Cardiac fibroblast (primary cell): Measurements from ENCODE around the gene USB1.

Experiments used
- DNase-seq, 2 donors: peaks; one replicate each; pipeline versions ENCODE4 v3.0.0 to v3.0.0-alpha.2; 2010; ENCODE audit warnings: low read depth in 2 of 2
- H3K4me3 ChIP-seq, 2 donors: replicated peaks in 1 of 2; 1 replicate in 1 of 2; 2 replicates in 1 of 2; pipeline ENCODE4 v1.5.1; 2011; ENCODE audit warnings: low read depth in 2 of 2, low read length in 2 of 2, mild to moderate bottlenecking in 2 of 2, moderate library complexity in 1 of 2
- CTCF ChIP-seq: IDR thresholded peaks from one replicate; pipeline ENCODE4 v1.5.1; 2011; ENCODE audit warnings: low read depth, mild to moderate bottlenecking, low read length, inconsistent platforms

USB1 gene

GRCh38 chr16:57993897-57994296 is 7.3 kb upstream of the USB1 start:
- no peak overlapping the region for H3K4me3 ChIP-seq
- TF ChIP-seq CTCF, result no peak
- DNase-seq, result no peak

GRCh38 chr16:57994361-57994760 is 6.8 kb upstream of the USB1 start:
- DNase-seq, result no peak
- no peak overlapping the region for H3K4me3 ChIP-seq
- no peak for TF ChIP-seq CTCF

- DNase-seq, result peak; percentile 39 to 58
- TF ChIP-seq CTCF, result peak; percentile 64
These were observed 6.4 kb upstream of the USB1 start for GRCh38 chr16:57994778-57995177.

GRCh38 chr16:57995721-57996405 is 5.3 kb upstream of the USB1 start:
- no peak overlapping the region for H3K4me3 ChIP-seq
- no peak for DNase-seq
- TF ChIP-seq CTCF, result no peak

More at GRCh38 chr16:57994778-57995177, 6.4 kb upstream of the USB1 start:
- no peak overlapping the region for H3K4me3 ChIP-seq

- no peak for DNase-seq
- TF ChIP-seq CTCF, result no peak
- no peak overlapping the region for H3K4me3 ChIP-seq
These were observed 4.6 kb upstream of the USB1 start for GRCh38 chr16:57996406-57997175.

- DNase-seq, result no peak
- no peak overlapping the region for H3K4me3 ChIP-seq
- TF ChIP-seq CTCF, result no peak
These were observed 4.1 kb upstream of the USB1 start for GRCh38 chr16:57997176-57997527.
